WTC11 (cell line): ENCODE measurements around the gene ATP2B3. TPM values are rescaled to one million over a fixed set of nuclear protein-coding genes. Genes with fewer than 3 reads are reported as not detected.

Experiments used
- ATAC-seq: fragments of 200-7000 bp; cut with Tn5 transposase; 2 replicates; pipeline ENCODE4 v1.10.0; 2021; ENCODE audit warnings: mild to moderate bottlenecking, moderate library complexity
- CTCF ChIA-PET: fragments of 300-600 bp; sonication (Branson Sonifier 250); formaldehyde crosslinking; loops from one replicate; lab custom pipeline; 2021; ENCODE audit warnings: antibody characterized with exemption; lab: Charles Lee
- POLR2A ChIA-PET: fragments of 350-600 bp; sonication (Branson Sonifier 250); formaldehyde crosslinking; loops from one replicate; lab custom pipeline; 2021; ENCODE audit warnings: antibody characterized with exemption; lab: Charles Lee
- DNase-seq: peaks from one replicate; pipeline ENCODE4 v3.0.0; 2021; ENCODE audit warnings: low spot score
- H3K27ac Mint-ChIP-seq: 2 replicates; pipeline ENCODE4 v1.8.0; 2021; ENCODE audit warnings: mixed read lengths
- H3K27me3 Mint-ChIP-seq: 2 replicates; pipeline ENCODE4 v1.8.0; 2021; ENCODE audit warnings: low read depth, mild to moderate bottlenecking, moderate library complexity, mixed read lengths
- H3K36me3 Mint-ChIP-seq: 2 replicates; pipeline ENCODE4 v1.8.0; 2021; ENCODE audit warnings: mixed read lengths
- H3K4me1 Mint-ChIP-seq: 2 replicates; pipeline ENCODE4 v1.8.0; 2022; ENCODE audit warnings: mixed read lengths
- H3K4me3 Mint-ChIP-seq: 2 replicates; pipeline ENCODE4 v1.8.0; 2021; ENCODE audit warnings: mild to moderate bottlenecking, moderate library complexity, mixed read lengths
- H3K9me3 Mint-ChIP-seq: 2 replicates; pipeline ENCODE4 v1.8.0; 2021; ENCODE audit warnings: mixed read lengths
- ARID4B ChIP-seq: sonication (generic); formaldehyde crosslinking; IDR thresholded peaks from 2 replicates; pipeline ENCODE4 v1.8.0; 2023; ENCODE audit warnings: missing genetic modification reagents, mild to moderate bottlenecking, borderline replicate concordance
- CREM ChIP-seq: sonication (generic); formaldehyde crosslinking; IDR thresholded peaks from 2 replicates; pipeline ENCODE4 v1.8.1; 2022; ENCODE audit warnings: mild to moderate bottlenecking, missing genetic modification reagents, moderate library complexity
- CTCF ChIP-seq: fragments of 200-600 bp; IDR thresholded peaks from 2 replicates; pipeline ENCODE4 v1.8.0; 2022; ENCODE audit warnings: antibody characterized with exemption
- E2F5 ChIP-seq: sonication (generic); formaldehyde crosslinking; IDR thresholded peaks from 2 replicates; pipeline ENCODE4 v1.8.1; 2022; ENCODE audit warnings: mild to moderate bottlenecking, moderate library complexity, missing genetic modification reagents
- ETV6 ChIP-seq: sonication (generic); formaldehyde crosslinking; IDR thresholded peaks from 2 replicates; pipeline ENCODE4 v1.8.1; 2022; ENCODE audit warnings: mild to moderate bottlenecking, missing genetic modification reagents
- FOXK1 ChIP-seq: sonication (generic); formaldehyde crosslinking; IDR thresholded peaks from 2 replicates; pipeline ENCODE4 v1.8.0; 2022; ENCODE audit warnings: mild to moderate bottlenecking, moderate library complexity, missing genetic modification reagents
- FOXP4 ChIP-seq: sonication (generic); formaldehyde crosslinking; IDR thresholded peaks from 2 replicates; pipeline ENCODE4 v1.8.0; 2022; ENCODE audit warnings: mild to moderate bottlenecking, missing genetic modification reagents
- GABPB1 ChIP-seq: sonication (generic); formaldehyde crosslinking; IDR thresholded peaks from 2 replicates; pipeline ENCODE4 v1.8.1; 2023; ENCODE audit warnings: mild to moderate bottlenecking, missing genetic modification reagents
- HMGXB4 ChIP-seq: sonication (generic); formaldehyde crosslinking; IDR thresholded peaks from 2 replicates; pipeline ENCODE4 v1.8.1; 2023; ENCODE audit warnings: mild to moderate bottlenecking, moderate library complexity, missing genetic modification reagents
- MAX ChIP-seq: sonication (generic); formaldehyde crosslinking; IDR thresholded peaks from 2 replicates; pipeline ENCODE4 v1.8.0; 2022; ENCODE audit warnings: mild to moderate bottlenecking, missing genetic modification reagents
- MYBL2 ChIP-seq: sonication (generic); formaldehyde crosslinking; IDR thresholded peaks from 2 replicates; pipeline ENCODE4 v1.8.1; 2023; ENCODE audit warnings: mild to moderate bottlenecking, moderate library complexity, missing genetic modification reagents
- NFYB ChIP-seq: sonication (generic); formaldehyde crosslinking; conservative IDR thresholded peaks from 2 replicates; pipeline ENCODE4 v1.8.0; 2022; ENCODE audit warnings: low read depth, missing genetic modification reagents
- NR2C2 ChIP-seq: sonication (generic); formaldehyde crosslinking; IDR thresholded peaks from 2 replicates; pipeline ENCODE4 v1.8.0; 2022; ENCODE audit warnings: mild to moderate bottlenecking, missing genetic modification reagents
- RELA ChIP-seq: sonication (generic); formaldehyde crosslinking; IDR thresholded peaks from 2 replicates; pipeline ENCODE4 v1.8.1; 2022; ENCODE audit warnings: missing genetic modification reagents, mild to moderate bottlenecking, borderline replicate concordance
- TEAD1 ChIP-seq: sonication (generic); formaldehyde crosslinking; IDR thresholded peaks from 2 replicates; pipeline ENCODE4 v1.8.0; 2022; ENCODE audit warnings: mild to moderate bottlenecking, missing genetic modification reagents
- TEAD4 ChIP-seq: sonication (generic); formaldehyde crosslinking; IDR thresholded peaks from 2 replicates; pipeline ENCODE4 v1.8.0; 2022; ENCODE audit warnings: mild to moderate bottlenecking, missing genetic modification reagents
- TP53 ChIP-seq: sonication (generic); formaldehyde crosslinking; IDR thresholded peaks from 2 replicates; pipeline ENCODE4 v1.8.1; 2023; ENCODE audit warnings: mild to moderate bottlenecking, missing genetic modification reagents
- USF1 ChIP-seq: sonication (generic); formaldehyde crosslinking; IDR thresholded peaks from 2 replicates; pipeline ENCODE4 v1.8.0; 2022; ENCODE audit warnings: mild to moderate bottlenecking, missing genetic modification reagents
- ZBTB21 ChIP-seq: sonication (generic); formaldehyde crosslinking; IDR thresholded peaks from 2 replicates; pipeline ENCODE4 v1.8.1; 2023; ENCODE audit warnings: mild to moderate bottlenecking, missing genetic modification reagents, borderline replicate concordance
- ZNF121 ChIP-seq: sonication (generic); formaldehyde crosslinking; IDR thresholded peaks from 2 replicates; pipeline ENCODE4 v1.8.0; 2023; ENCODE audit warnings: missing genetic modification reagents
- ZNF138 ChIP-seq: sonication (generic); formaldehyde crosslinking; conservative IDR thresholded peaks from 2 replicates; pipeline ENCODE4 v1.8.1; 2022; ENCODE audit warnings: mild to moderate bottlenecking, moderate library complexity, missing genetic modification reagents
- ZNF219 ChIP-seq: sonication (generic); formaldehyde crosslinking; IDR thresholded peaks from 2 replicates; pipeline ENCODE4 v1.8.0; 2023; ENCODE audit warnings: missing genetic modification reagents, mild to moderate bottlenecking, borderline replicate concordance
- ZNF512 ChIP-seq: sonication (generic); formaldehyde crosslinking; IDR thresholded peaks from 2 replicates; pipeline ENCODE4 v1.8.1; 2022; ENCODE audit warnings: missing genetic modification reagents, borderline replicate concordance
- total RNA-seq: library from RNA; stranded (reverse); gene quantifications from 3 replicates; pipeline ENCODE4 v1.2.3, GENCODE V29; 2021

Gene ATP2B3
- total RNA-seq, 1 experiment from 2014 or later: 0.28 TPM

GRCh38 chrX:153609917-153610835 is 92.7 kb downstream of the ATP2B3 start:
- ATAC-seq: peak; percentile 94
- H3K4me3 Mint-ChIP-seq: peak overlapping the region; percentile 64
- peak; percentile 61 for TF ChIP-seq USF1
- TF ChIP-seq CREM (CRISPR knock-in tag): peak; percentile 40; the same call in 1 of the 2 replicates
- no peak; the same call in 1 of the 2 replicates for TF ChIP-seq NR2C2 (CRISPR knock-in tag)
- no peak for TF ChIP-seq TP53
- TF ChIP-seq MAX (CRISPR knock-in tag): peak; percentile 91
- no peak for TF ChIP-seq ZNF121
- no peak for TF ChIP-seq TEAD4 (CRISPR knock-in tag)
- TF ChIP-seq ZNF138 (CRISPR knock-in tag): no peak
- no peak for TF ChIP-seq E2F5 (CRISPR knock-in tag)
- TF ChIP-seq RELA (CRISPR knock-in tag): no peak
- TF ChIP-seq TEAD1 (CRISPR knock-in tag): peak; percentile 74
- TF ChIP-seq FOXP4 (CRISPR knock-in tag): peak; percentile 91; the same call in 1 of the 2 replicates
- TF ChIP-seq GABPB1 (CRISPR knock-in tag): peak; percentile 37; the same call in 1 of the 2 replicates
- TF ChIP-seq MYBL2 (CRISPR knock-in tag): no peak
- TF ChIP-seq ARID4B (CRISPR knock-in tag): peak; percentile 58; the same call in 1 of the 2 replicates
- TF ChIP-seq ZNF512 (CRISPR knock-in tag): no peak
- TF ChIP-seq ETV6 (CRISPR knock-in tag): peak; percentile 63
- TF ChIP-seq ZBTB21 (CRISPR knock-in tag): no peak
- no peak for TF ChIP-seq ZNF219 (CRISPR knock-in tag)
- TF ChIP-seq FOXK1 (CRISPR knock-in tag): peak; percentile 73; the same call in 1 of the 2 replicates
- peak; percentile 59 for TF ChIP-seq CTCF
- peak; percentile 67 for TF ChIP-seq HMGXB4 (CRISPR knock-in tag)
- TF ChIP-seq NFYB (CRISPR knock-in tag): 0 out of 2 replicates have a peak, but pooled peaks have one; percentile 16

More at GRCh38 chrX:153609917-153610835, 92.7 kb downstream of the ATP2B3 start:
- no peak overlapping the region for H3K27ac Mint-ChIP-seq
- H3K4me1 Mint-ChIP-seq: no peaks in the 10 kb centered on the region
- H3K36me3 Mint-ChIP-seq: no peaks in the 10 kb centered on the region
- ChIA-PET POLR2A (no interaction called here), CTCF (interaction anchor here (0.6 to 2.6 kb wide), 23 partner anchors 10 to 149 kb away, joined by 3 to 58 read pairs (median 5); partner anchors contain the start of gene DUSP9)
- H3K27me3 Mint-ChIP-seq: peaks cover 54% of the 10 kb centered on the region
- peak; percentile 87 for DNase-seq
- no peaks in the 10 kb centered on the region for H3K9me3 Mint-ChIP-seq
